A549 treated with ZK216348 at 1 μM for 4 hours (cell line): ENCODE data around the gene ALAS1. TPM values are rescaled to one million over a fixed set of nuclear protein-coding genes. Genes with fewer than 3 reads are reported as not detected.

Experiments
- total RNA-seq: library from RNA; stranded (reverse); fragments of 200-300 nt; extraction: Qiagen RNA extraction; gene quantifications from 5 replicates; pipeline ENCODE4 v1.2.3, GENCODE V29; 2022; ENCODE audit warnings: low read depth

ALAS1 gene
- 38.4 to 51.7 TPM (median 49.5 TPM) in 5 replicates for total RNA-seq

GRCh38 chr3:52197842-52198625 is at the start of gene ALAS1:
Gene ALAS1 (plus strand): TSS chr3:52198160. CDS start chr3:52199242, 1,082 bp downstream.

GRCh38 chr3:52154135-52155094 is 43.5 kb upstream of the ALAS1 start, which contains the start of gene POC1A:
Gene POC1A (minus strand): TSS chr3:52154423. CDS start chr3:52154372, 51 bp downstream.

GRCh38 chr3:52225452-52226228 is 27.7 kb downstream of the ALAS1 start, which contains the start of gene TLR9:
Gene TLR9 (minus strand): TSS chr3:52225645. CDS start chr3:52225529, 116 bp downstream.

GRCh38 chr3:52238761-52239701 is 41.1 kb downstream of the ALAS1 start, which contains the start of gene TWF2:
Gene TWF2 (minus strand): TSS chr3:52239158. CDS start chr3:52239016, 142 bp downstream.

GRCh38 chr3:52245322-52246263 is 47.6 kb downstream of the ALAS1 start, which contains the start of gene PPM1M:
Gene PPM1M (plus strand): TSS chr3:52245759. CDS start chr3:52245825, 66 bp downstream.

Other genes starting within 250 kb of the ALAS1 start
- not detected in 5 replicates for gene GPR62, start 242.8 kb upstream of the ALAS1 start, total RNA-seq
- gene PCBP4, start 230.7 kb upstream of the ALAS1 start, total RNA-seq: 9.3 to 16.6 TPM (median 12.9 TPM) in 5 replicates
- gene ABHD14B, start 224.1 kb upstream of the ALAS1 start, total RNA-seq: 24.3 to 40.6 TPM (median 35.3 TPM) in 5 replicates
- gene ABHD14A, start 223.1 kb upstream of the ALAS1 start, total RNA-seq: 8.0 to 15.6 TPM (median 14.1 TPM) in 5 replicates
- 15.4 to 26.7 TPM (median 23.0 TPM) in 5 replicates for gene ACY1, start 214.6 kb upstream of the ALAS1 start, total RNA-seq
- 1,239 to 1,467 TPM (median 1,300 TPM) in 5 replicates for gene RPL29, start 202.3 kb upstream of the ALAS1 start, total RNA-seq
- 16.2 to 20.6 TPM (median 18.4 TPM) in 5 replicates for gene DUSP7, start 141.6 kb upstream of the ALAS1 start, total RNA-seq
- gene POC1A, start 43.7 kb upstream of the ALAS1 start, total RNA-seq: 12.2 to 19.5 TPM (median 19.2 TPM) in 5 replicates
- 0.18 TPM in 1 of 5 replicates, not detected in the others for gene TLR9, start 27.5 kb downstream of the ALAS1 start, total RNA-seq
- gene TWF2, start 41.0 kb downstream of the ALAS1 start, total RNA-seq: 51.7 to 79.8 TPM (median 69.4 TPM) in 5 replicates
- gene PPM1M, start 47.6 kb downstream of the ALAS1 start, total RNA-seq: 3.5 to 5.8 TPM (median 5.1 TPM) in 5 replicates
- 45.4 to 57.8 TPM (median 50.5 TPM) in 5 replicates for gene WDR82, start 80.5 kb downstream of the ALAS1 start, total RNA-seq
- 1.5 to 4.6 TPM (median 3.8 TPM) in 5 replicates for gene GLYCTK, start 89.7 kb downstream of the ALAS1 start, total RNA-seq
- 0.72 to 1.6 TPM (median 0.89 TPM) in 5 replicates for gene DNAH1, start 118.2 kb downstream of the ALAS1 start, total RNA-seq
- gene BAP1, start 211.8 kb downstream of the ALAS1 start, total RNA-seq: 25.6 to 40.0 TPM (median 38.8 TPM) in 5 replicates
- 2.1 to 4.5 TPM (median 2.7 TPM) in 5 replicates for gene PHF7, start 212.5 kb downstream of the ALAS1 start, total RNA-seq
- 0.07 to 0.15 TPM (median 0.12 TPM) in 5 replicates for gene SEMA3G, start 246.9 kb downstream of the ALAS1 start, total RNA-seq